K562 (cell line): ENCODE data around the gene PPP2R2B. TPM values are rescaled to one million over a fixed set of nuclear protein-coding genes. Genes with fewer than 3 reads are reported as not detected.

ENCODE experiments used
- ATAC-seq: fragments of 200-7000 bp; cut with Tn5 transposase; 3 replicates; pipeline ENCODE4 v1.9.1; 2020; ENCODE audit warnings: moderate library complexity
- BruUV-seq: library from RNA; stranded (reverse); fragments of 400-500 nt; replicated peaks from 2 replicates; lab custom pipeline; 2021; lab: Mats Ljungman, UMichigan
- CTCF ChIA-PET: fragments of 300-600 bp; formaldehyde crosslinking; extraction: SDS; loops from one replicate; lab custom pipeline; 2021; ENCODE audit warnings: low intra/inter-chr PET ratio; lab: Yijun Ruan, JAX
- POLR2A ChIA-PET: fragments of 300-600, 350-650 bp; sonication (Branson Sonifier 250); formaldehyde crosslinking; extraction: SDS; loops from one replicate; lab custom pipeline; 2021; ENCODE audit warnings: antibody characterized with exemption, inconsistent platforms; lab: Yijun Ruan, JAX
- DNase-seq, 4 experiments: peaks; one replicate each; pipeline versions ENCODE4 v3.0.0 to v3.0.0-alpha.2; 2011 to 2018; ENCODE audit warnings: low spot score in 3 of 4, mixed read lengths in 3 of 4; ENCODE audit errors: extremely low read depth in 1 of 4
- FAIRE-seq: peaks from 2 replicates; lab custom pipeline; 2011; peaks lifted over from hg19 to GRCh38; lab: Jason Lieb, UNC
- H2AFZ ChIP-seq: 2 replicates; pipeline ENCODE4 v1.6.0; 2011; ENCODE audit warnings: low read depth, low read length, control low read depth, inconsistent platforms
- H3K27ac ChIP-seq: fragments of 200-600 bp; 3 replicates; pipeline ENCODE4 v1.8.0; 2011; ENCODE audit warnings: low read depth, mild to moderate bottlenecking, control low read depth, inconsistent platforms, low read length, moderate library complexity, mixed read lengths; ENCODE audit errors: extremely low read depth
- H3K27me3 ChIP-seq, 2 experiments: fragments of 300-600 bp in 1 of 2; 2 replicates in 1 of 2; 3 replicates in 1 of 2; pipeline versions ENCODE4 v1.6.0 to v1.8.0; 2011; ENCODE audit warnings: inconsistent platforms in 2 of 2, low read length in 2 of 2, mild to moderate bottlenecking in 1 of 2, mixed read lengths in 1 of 2, moderate library complexity in 1 of 2; ENCODE audit not compliant: control insufficient read depth in 2 of 2, insufficient read depth in 2 of 2
- H3K36me3 ChIP-seq: fragments of 300-600 bp; 3 replicates; pipeline ENCODE4 v1.8.0; 2011; ENCODE audit warnings: mild to moderate bottlenecking, low read length, inconsistent platforms; ENCODE audit not compliant: control insufficient read depth, insufficient read depth
- H3K4me1 ChIP-seq, 2 experiments: fragments of 200-600 bp in 1 of 2; replicated peaks in 1 of 2; 2 replicates in 1 of 2; 3 replicates in 1 of 2; pipeline versions ENCODE4 v1.5.1 to v1.8.0; 2011; ENCODE audit warnings: inconsistent platforms in 2 of 2, low read length in 2 of 2, mild to moderate bottlenecking in 1 of 2, mixed read lengths in 1 of 2, moderate library complexity in 1 of 2; ENCODE audit not compliant: control insufficient read depth in 2 of 2, insufficient read depth in 2 of 2
- H3K4me2 ChIP-seq: 2 replicates; pipeline ENCODE4 v1.6.1; 2011; ENCODE audit warnings: low read length, control low read depth, inconsistent platforms, mixed read lengths; ENCODE audit not compliant: insufficient read depth
- H3K4me3 ChIP-seq: fragments of 200-600 bp; sonication (generic), shearing (Covaris generic); 2 replicates; pipeline ENCODE4 v1.5.1; 2016; ENCODE audit warnings: control low read depth, inconsistent platforms
- H3K79me2 ChIP-seq: fragments of 200-600 bp; 3 replicates; pipeline ENCODE4 v1.8.0; 2011; ENCODE audit warnings: low read length, inconsistent platforms; ENCODE audit not compliant: control insufficient read depth, insufficient read depth
- H3K9ac ChIP-seq, 2 experiments: 2 replicates each; pipeline versions ENCODE4 v1.6.0 to v1.6.1; 2011; ENCODE audit warnings: low read depth in 2 of 2, low read length in 2 of 2, control low read depth in 1 of 2, inconsistent platforms in 1 of 2, mild to moderate bottlenecking in 1 of 2, mixed read lengths in 1 of 2; ENCODE audit not compliant: insufficient read depth in 1 of 2
- H3K9me1 ChIP-seq: one replicate; pipeline ENCODE4 v1.6.0; 2011; ENCODE audit warnings: inconsistent platforms, mild to moderate bottlenecking, low read length, moderate library complexity; ENCODE audit not compliant: control insufficient read depth, insufficient read depth
- H3K9me3 ChIP-seq: replicated peaks from 2 replicates; pipeline ENCODE4 v1.5.1; 2011; ENCODE audit warnings: low read depth, low read length, inconsistent platforms; ENCODE audit not compliant: control insufficient read depth, insufficient read depth
- H4K20me1 ChIP-seq: replicated peaks from 2 replicates; pipeline ENCODE4 v1.6.1; 2011; ENCODE audit warnings: low read length, inconsistent platforms, mixed read lengths; ENCODE audit not compliant: control insufficient read depth, insufficient read depth
- BDP1 ChIP-seq: IDR thresholded peaks from 3 replicates; pipeline ENCODE4 v1.6.1; 2011; ENCODE audit not compliant: insufficient read length, insufficient read depth
- CHD2 ChIP-seq: IDR thresholded peaks from 2 replicates; pipeline ENCODE4 v1.6.1; 2011; ENCODE audit warnings: low read depth, low read length
- E2F8 ChIP-seq: fragments of 450-650 bp; IDR thresholded peaks from 2 replicates; pipeline ENCODE4 v1.7.1; 2018; ENCODE audit warnings: mild to moderate bottlenecking, low read depth; ENCODE audit not compliant: partially characterized antibody
- FOSL1 ChIP-seq: fragments of 200-800 bp; sonication (Bioruptor generic); conservative IDR thresholded peaks from 2 replicates; pipeline ENCODE4 v1.6.1; 2016; ENCODE audit warnings: missing genetic modification characterization, missing compliant biosample characterization
- GABPB1 ChIP-seq: sonication (generic); formaldehyde crosslinking; IDR thresholded peaks from 2 replicates; pipeline ENCODE4 v1.8.0; 2022; ENCODE audit warnings: mild to moderate bottlenecking, missing genetic modification reagents
- HNRNPLL ChIP-seq: fragments of 200-400 bp; formaldehyde crosslinking; IDR thresholded peaks from 2 replicates; pipeline ENCODE4 v1.6.1; 2017; ENCODE audit warnings: low read length, low read depth, mild to moderate bottlenecking; ENCODE audit not compliant: poor library complexity, severe bottlenecking
- IFI16 ChIP-seq: fragments of 250-450 bp; sonication (Bioruptor Pico); IDR thresholded peaks from 2 replicates; pipeline ENCODE4 v2.1.2; 2022; ENCODE audit warnings: mild to moderate bottlenecking, inconsistent platforms
- ILK ChIP-seq: fragments of 450-650 bp; IDR thresholded peaks from 2 replicates; pipeline ENCODE4 v1.6.1; 2016; ENCODE audit warnings: missing genetic modification characterization, low read depth, mild to moderate bottlenecking, missing compliant biosample characterization, moderate library complexity, borderline replicate concordance
- MAFK ChIP-seq: IDR thresholded peaks from 2 replicates; pipeline ENCODE4 v1.6.1; 2011; ENCODE audit warnings: low read length, improper control_type of control experiment
- MAX ChIP-seq: sonication (generic); formaldehyde crosslinking; IDR thresholded peaks from 2 replicates; pipeline ENCODE4 v1.9.0; 2022; ENCODE audit warnings: mild to moderate bottlenecking, missing genetic modification reagents
- MEF2D ChIP-seq: conservative IDR thresholded peaks from 2 replicates; pipeline ENCODE4 v1.6.1; 2016; ENCODE audit warnings: low read depth, missing genetic modification characterization, missing compliant biosample characterization
- NCOA1 ChIP-seq: fragments of 450-650 bp; IDR thresholded peaks from 2 replicates; pipeline ENCODE4 v1.6.1; 2016; ENCODE audit warnings: low read depth
- TAF15 ChIP-seq: fragments of 200-400 bp; formaldehyde crosslinking; IDR thresholded peaks from 2 replicates; pipeline ENCODE4 v1.6.1; 2017; ENCODE audit warnings: mild to moderate bottlenecking, low read depth, low read length, moderate library complexity
- ZNF444 ChIP-seq: fragments of 250-450 bp; sonication (Bioruptor Pico); IDR thresholded peaks from 2 replicates; pipeline ENCODE4 v1.4.0; 2020; ENCODE audit warnings: mild to moderate bottlenecking, moderate library complexity
- WGBS: fragments of 100-300 bp; shearing (Covaris generic); methylation state at CpG from one replicate; pipeline ENCODE4 v1.1.6; 2016; ENCODE audit warnings: low coverage, mixed read lengths; ENCODE audit not compliant: insufficient coverage; ENCODE audit errors: missing lambda C conversion rate; 5-methylcytosine and 5-hydroxymethylcytosine counted together
- in situ Hi-C: fragments of 300-500 bp; cut with MboI; formaldehyde crosslinking; loops from 4 replicates; pipeline ENCODE4 v1.15.0; 2018; ENCODE audit warnings: inconsistent platforms, mixed read lengths
- intact Hi-C: fragments of 100-400 bp; cut with micrococcal nuclease; formaldehyde crosslinking; loops from 2 replicates; pipeline ENCODE4 v1.14.2; 2022
- polyA plus RNA-seq, 8 experiments: library from polyadenylated mRNA; depleted of rRNA in 4 of 8; stranded (reverse) in 5 of 8; unstranded in 3 of 8; fragments of >200 nt; fragmentation: Nextera tagmentation in 2 of 8; fragmentation: Illumina TruSeq in 1 of 8; extraction: Ambion mirVana in 2 of 8; extraction: Trizol in 1 of 8; gene quantifications; 2 replicates each; pipeline versions ENCODE4 v1.2.1 to v1.2.3, GENCODE V29; 2011 to 2014; ENCODE audit warnings: inconsistent platforms in 1 of 8, missing spikeins in 1 of 8
- total RNA-seq, 7 experiments: library from RNA; depleted of rRNA in 6 of 7; stranded (reverse); fragments of >200 nt in 6 of 7; fragmentation: Illumina TruSeq in 2 of 7; extraction: Trizol in 2 of 7; gene quantifications; 2 replicates each; pipeline versions ENCODE4 v1.2.1 to v1.2.3, GENCODE V29; 2011 to 2021; ENCODE audit warnings: low replicate concordance in 1 of 7

PPP2R2B gene
- total and polyA plus RNA-seq, 9 of the 15 experiments (the other 6 are each of a cell fraction or from before 2014, with no cell fraction given): not detected

- TF ChIP-seq FOSL1 (no peak), NCOA1 (no peak)
These were observed 120.5 kb downstream of the PPP2R2B start (continued) for GRCh38 chr5:146758076-146758475.

- H3K4me3 ChIP-seq: no peak overlapping the region
- no peak for DNase-seq
- H3K4me1 ChIP-seq: no peaks in the 10 kb centered on the region
- no peaks in the 10 kb centered on the region for H3K27me3 ChIP-seq
- POLR2A ChIA-PET: no interaction called here
- no peak for ATAC-seq
- H3K9me3 ChIP-seq: no peaks in the 10 kb centered on the region
- CTCF ChIA-PET: no interaction called here
- intact Hi-C loops (no loop called here), in situ Hi-C loops (no loop called here)
- no peaks in the 10 kb centered on the region for H4K20me1 ChIP-seq
- WGBS: 0% methylated on average over 1 of the region's 1 CpG
- TF ChIP-seq TAF15: no peak
- H3K9me1 ChIP-seq: no peaks in the 10 kb centered on the region
- H3K9ac ChIP-seq: no peak overlapping the region
- H3K36me3 ChIP-seq: no peaks in the 10 kb centered on the region
- H3K4me2 ChIP-seq: no peak overlapping the region
- H3K79me2 ChIP-seq: no peaks in the 10 kb centered on the region
- no peak overlapping the region for H2AFZ ChIP-seq
- FAIRE-seq: no peak
- H3K27ac ChIP-seq: no peak overlapping the region
- BruUV-seq: no TSS peak
These were observed 122.0 kb downstream of the PPP2R2B start for GRCh38 chr5:146756546-146756945.

GRCh38 chr5:146755793-146756192 lies 122.8 kb downstream of the PPP2R2B start:
- FAIRE-seq (no peak), DNase-seq (no peak), ATAC-seq (no peak)
- Histone ChIP-seq H3K9ac (no peak overlapping the region), H3K9me1 (no peaks in the 10 kb centered on the region), H2AFZ (no peak overlapping the region), H3K27me3 (no peaks in the 10 kb centered on the region), H3K27ac (no peak overlapping the region), H3K4me3 (no peak overlapping the region), H3K4me2 (no peak overlapping the region), H3K4me1 (no peaks in the 10 kb centered on the region), H3K79me2 (no peaks in the 10 kb centered on the region), H3K9me3 (no peaks in the 10 kb centered on the region), H4K20me1 (no peaks in the 10 kb centered on the region), H3K36me3 (no peaks in the 10 kb centered on the region)
- CTCF ChIA-PET: no interaction called here
- in situ Hi-C loops (no loop called here), intact Hi-C loops (no loop called here)
- POLR2A ChIA-PET: no interaction called here
- whole genome bisulfite sequencing: 0% methylated on average over 2 of the region's 2 CpGs
- BruUV-seq: no TSS peak
- TF ChIP-seq IFI16 (CRISPR knock-in tag): no peak
- no peak for TF ChIP-seq E2F8
- TF ChIP-seq HNRNPLL: no peak
- no peak for TF ChIP-seq MAFK
- TF ChIP-seq GABPB1 (CRISPR knock-in tag): no peak
- no peak for TF ChIP-seq BDP1
- TF ChIP-seq MEF2D (tag): no peak
- TF ChIP-seq ILK: no peak
- no peak for TF ChIP-seq MAX (CRISPR knock-in tag)
- TF ChIP-seq CHD2: no peak
- no peak for TF ChIP-seq ZNF444 (CRISPR knock-in tag)
